Gastroesophageal sphincter (tissue), 4 donors: ENCODE results near the gene UMPS. TPM values are rescaled to one million over a fixed set of nuclear protein-coding genes. Genes with fewer than 3 reads are reported as not detected.

Source experiments
- ATAC-seq: fragments of 150-250 bp; one replicate; pipeline ENCODE4 v1.9.1; 2016; ENCODE audit warnings: mild to moderate bottlenecking, moderate library complexity
- H3K27ac ChIP-seq, 4 donors: fragments of 200-600 bp; sonication (generic) in 3 of 4; 1 replicate in 3 of 4; 2 replicates in 1 of 4; pipeline ENCODE4 v1.5.1; 2016 to 2019
- H3K27me3 ChIP-seq: fragments of 200-600 bp; sonication (generic); one replicate; pipeline ENCODE4 v1.5.1; 2019
- H3K36me3 ChIP-seq, 2 donors: fragments of 200-600 bp; sonication (generic); one replicate each; pipeline ENCODE4 v1.5.1; 2019; ENCODE audit warnings: control low read depth in 1 of 2
- H3K4me1 ChIP-seq, 3 donors: fragments of 200-600 bp; sonication (generic); 1 replicate in 2 of 3; 2 replicates in 1 of 3; pipeline ENCODE4 v1.5.1; 2016 to 2019; ENCODE audit warnings: control low read depth in 2 of 3
- H3K4me3 ChIP-seq, 2 donors: fragments of 200-600 bp; sonication (generic); one replicate each; pipeline ENCODE4 v1.5.1; 2019; ENCODE audit warnings: mild to moderate bottlenecking in 1 of 2, moderate library complexity in 1 of 2
- H3K9me3 ChIP-seq, 3 donors: fragments of 200-600 bp; sonication (generic); one replicate each; pipeline ENCODE4 v1.5.1; 2017 to 2019; ENCODE audit warnings: control low read depth in 2 of 3
- CTCF ChIP-seq, 4 experiments: fragments of 200-600 bp in 2 of 4; fragments of 450-650 bp in 2 of 4; sonication (generic) in 1 of 4; IDR thresholded peaks; one replicate each; pipeline ENCODE4 v1.5.1; 2017 to 2019; ENCODE audit warnings: antibody characterized with exemption in 4 of 4, mild to moderate bottlenecking in 2 of 4, moderate library complexity in 2 of 4
- EP300 ChIP-seq: sonication (generic); formaldehyde crosslinking; IDR thresholded peaks from one replicate; pipeline ENCODE4 v1.6.1; 2017; ENCODE audit warnings: antibody characterized with exemption, mild to moderate bottlenecking
- POLR2A ChIP-seq, 2 donors: fragments of 450-650 bp; IDR thresholded peaks; one replicate each; pipeline ENCODE4 v1.6.1; 2017; ENCODE audit warnings: antibody characterized with exemption in 2 of 2, mild to moderate bottlenecking in 2 of 2, moderate library complexity in 1 of 2
- POLR2AphosphoS5 ChIP-seq: sonication (generic); formaldehyde crosslinking; IDR thresholded peaks from one replicate; pipeline ENCODE4 v1.6.1; 2017; ENCODE audit warnings: antibody characterized with exemption
- WGBS, 2 donors: methylation state at CpG; one replicate each; pipeline ENCODE4 v1.1.5; 2018; ENCODE audit warnings: low coverage in 1 of 2; 5-methylcytosine and 5-hydroxymethylcytosine counted together
- total RNA-seq, 4 donors: library from RNA; depleted of rRNA; stranded (reverse); fragments of >200 nt; gene quantifications; one replicate each; pipeline ENCODE4 v1.1.0, GENCODE V29; 2016

The UMPS gene
- total RNA-seq, 4 donors from 2014 or later, result 18.5 to 24.3 (median 20.7) TPM

DNA sequence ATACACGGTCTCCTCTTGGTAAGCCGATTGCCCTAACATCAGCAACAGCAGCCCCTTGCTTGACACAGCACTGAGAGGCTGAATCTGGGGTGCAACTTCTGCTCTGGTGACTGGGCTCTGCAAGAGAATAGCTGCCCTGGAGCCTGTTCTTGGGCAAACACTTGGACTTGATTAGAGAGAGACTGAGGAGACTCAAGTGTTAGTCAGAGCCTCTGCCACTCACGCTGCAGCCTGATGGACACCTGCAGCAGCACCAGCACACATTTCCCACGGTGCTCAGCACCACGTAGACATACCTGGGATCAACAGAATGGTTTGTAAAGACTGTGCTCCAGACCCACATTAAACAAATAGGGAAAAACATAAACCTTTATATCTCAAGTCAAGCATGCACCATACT is 35.8 kb upstream of the UMPS start:
- ATAC-seq, result no peak
- 76 to 100% methylated on average over 1 to 2 of the region's 5 CpGs for WGBS, 2 donors
- Histone ChIP-seq H3K36me3 (no peaks in the 10 kb centered on the region), H3K4me1 (no peaks in the 10 kb centered on the region), H3K27me3 (no peaks in the 10 kb centered on the region), H3K27ac (no peak overlapping the region), H3K9me3 (no peaks in the 10 kb centered on the region), H3K4me3 (no peak overlapping the region)
- TF ChIP-seq CTCF (IDR thresholded peaks at IDR 0.05) (no peak), POLR2AphosphoS5 (no peak), POLR2A (IDR thresholded peaks at IDR 0.05) (no peak), EP300 (no peak)

GRCh38 chr3:124695369-124695768 is 34.9 kb upstream of the UMPS start:
- H3K4me1 ChIP-seq, result no peaks in the 10 kb centered on the region
- H3K27me3 ChIP-seq, result no peaks in the 10 kb centered on the region
- H3K4me3 ChIP-seq, result no peak overlapping the region
- H3K27ac ChIP-seq, result no peak overlapping the region
- 92 to 100% methylated on average over 3 of the region's 3 CpGs for WGBS, 2 donors
- TF ChIP-seq POLR2AphosphoS5, result no peak
- TF ChIP-seq POLR2A (IDR thresholded peaks at IDR 0.05), result no peak
- TF ChIP-seq EP300, result no peak
- no peak for TF ChIP-seq CTCF (IDR thresholded peaks at IDR 0.05)
- H3K36me3 ChIP-seq, result no peaks in the 10 kb centered on the region
- ATAC-seq, result no peak
- no peaks in the 10 kb centered on the region for H3K9me3 ChIP-seq

GRCh38 chr3:124696006-124696405 is 34.2 kb upstream of the UMPS start:
- H3K9me3 ChIP-seq, result no peaks in the 10 kb centered on the region
- no peak overlapping the region for H3K27ac ChIP-seq
- TF ChIP-seq POLR2A (IDR thresholded peaks at IDR 0.05), result no peak
- no peak for TF ChIP-seq POLR2AphosphoS5
- TF ChIP-seq CTCF (IDR thresholded peaks at IDR 0.05), result no peak
- no peak for TF ChIP-seq EP300
- no peak overlapping the region for H3K4me3 ChIP-seq
- WGBS, 2 donors, result 100% methylated on average over 1 to 4 of the region's 4 CpGs
- H3K27me3 ChIP-seq, result no peaks in the 10 kb centered on the region
- no peaks in the 10 kb centered on the region for H3K36me3 ChIP-seq
- no peak for ATAC-seq
- no peaks in the 10 kb centered on the region for H3K4me1 ChIP-seq

- Histone ChIP-seq H3K4me3 (no peak overlapping the region), H3K9me3 (no peaks in the 10 kb centered on the region), H3K27me3 (no peaks in the 10 kb centered on the region), H3K27ac (no peak overlapping the region), H3K4me1 (no peaks in the 10 kb centered on the region), H3K36me3 (no peaks in the 10 kb centered on the region)
- TF ChIP-seq POLR2A (IDR thresholded peaks at IDR 0.05) (no peak), EP300 (no peak), CTCF (IDR thresholded peaks at IDR 0.05) (no peak), POLR2AphosphoS5 (no peak)
- ATAC-seq, result no peak
- 96 to 98% methylated on average over 4 of the region's 4 CpGs for WGBS, 2 donors
These were observed 33.0 kb upstream of the UMPS start for GRCh38 chr3:124697302-124697701.

- WGBS, 2 donors, result 93 to 98% methylated on average over 5 to 12 of the region's 12 CpGs
- H3K4me1 ChIP-seq, result no peaks in the 10 kb centered on the region
These were observed 32.1 kb upstream of the UMPS start for GRCh38 chr3:124698030-124698770.

More at GRCh38 chr3:124698030-124698770, 32.1 kb upstream of the UMPS start:
- Histone ChIP-seq H3K27ac (no peak overlapping the region), H3K36me3 (no peaks in the 10 kb centered on the region), H3K27me3 (no peaks in the 10 kb centered on the region), H3K9me3 (no peaks in the 10 kb centered on the region), H3K4me3 (no peak overlapping the region)
- TF ChIP-seq EP300 (no peak), POLR2A (IDR thresholded peaks at IDR 0.05) (no peak), POLR2AphosphoS5 (no peak), CTCF (IDR thresholded peaks at IDR 0.05) (no peak)
- ATAC-seq, result no peak
